ENCODE measurements around the gene TGFB2. TPM values are rescaled to one million over a fixed set of nuclear protein-coding genes. Genes with fewer than 3 reads are reported as not detected.

The TGFB2 gene
- total and polyA plus RNA-seq, 2 experiments from 2014 or later: 0.31 to 1.4 TPM

Small RNAs within 50 kb of the gene (small RNA-seq; reads per million reads assigned to genes)
- gene AC096638.1 (ENCODE audit: low replicate concordance): not detected

Other genes with a start within 250 kb of the TGFB2 start
- gene RRP15, start 60.0 kb upstream of the TGFB2 start, total RNA-seq (2014; rRNA removed; shearing (Covaris generic)): 18.8 and 19.8 TPM in 2 replicates
- gene RRP15, start 60.0 kb upstream of the TGFB2 start, polyA plus RNA-seq (2016; fragmentation: Nextera tagmentation; extraction: Ambion mirVana): 80.5 and 86.5 TPM in 2 replicates

Measured in GM23338 (cell line).